GM03348 (cell line): ENCODE data around the gene SNAP29.
"Not testable (repeated sequence)": the region's sequence is repeated elsewhere in the genome, so short reads cannot be mapped to it uniquely, and the experiment has no call there.

Source experiments
- DNase-seq: peaks from one replicate; pipeline ENCODE4 v3.0.0; 2012; ENCODE audit warnings: low spot score

The SNAP29 gene

GRCh38 chr22:20867179-20868024, 8.6 kb downstream of the SNAP29 start:
- DNase-seq: peak; percentile 14

DNA sequence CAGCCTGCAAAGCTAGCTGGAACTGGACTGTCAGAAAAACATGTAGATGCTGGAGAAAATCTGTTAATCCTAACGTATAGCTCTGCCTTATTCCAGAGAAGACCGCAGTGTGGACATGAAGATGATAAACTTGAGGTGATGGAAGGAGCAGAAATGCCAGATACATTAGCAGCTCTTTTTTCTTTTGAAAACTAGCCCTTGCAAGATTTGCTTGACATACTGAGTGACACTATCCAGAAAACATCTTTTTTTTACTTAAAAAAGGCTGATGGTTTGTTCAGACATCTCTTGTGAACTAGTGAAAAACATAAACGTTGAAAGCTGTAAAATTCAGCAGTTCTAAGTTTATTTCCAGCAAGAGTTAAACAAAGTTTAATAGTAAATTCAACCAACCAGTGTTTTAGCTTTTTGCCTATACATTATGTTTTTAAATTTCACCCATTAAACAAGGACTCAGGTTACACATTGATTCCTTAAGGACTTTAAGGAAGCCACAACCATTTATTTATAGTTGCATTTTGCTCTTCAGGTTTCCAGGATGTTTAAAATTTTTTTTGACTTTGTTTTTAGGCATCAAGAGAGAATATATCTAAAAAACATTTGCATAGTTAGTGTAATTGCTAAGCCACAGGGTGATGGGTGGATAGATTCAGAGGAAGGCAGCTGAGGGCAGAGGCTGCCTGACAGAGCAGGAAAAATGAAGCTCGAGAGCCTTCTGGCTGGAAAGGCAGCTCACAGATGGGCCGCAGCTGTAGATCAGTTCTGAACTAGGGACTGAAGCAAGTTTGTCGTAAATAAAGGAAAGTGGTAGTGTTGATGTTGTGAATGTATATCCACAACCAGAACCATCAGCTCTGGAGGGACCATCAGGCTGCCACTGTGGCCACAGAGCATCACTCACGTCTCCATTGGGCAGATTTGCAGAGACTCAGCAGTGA, 9.5 kb downstream of the SNAP29 start:
- DNase-seq: no peak

DNA sequence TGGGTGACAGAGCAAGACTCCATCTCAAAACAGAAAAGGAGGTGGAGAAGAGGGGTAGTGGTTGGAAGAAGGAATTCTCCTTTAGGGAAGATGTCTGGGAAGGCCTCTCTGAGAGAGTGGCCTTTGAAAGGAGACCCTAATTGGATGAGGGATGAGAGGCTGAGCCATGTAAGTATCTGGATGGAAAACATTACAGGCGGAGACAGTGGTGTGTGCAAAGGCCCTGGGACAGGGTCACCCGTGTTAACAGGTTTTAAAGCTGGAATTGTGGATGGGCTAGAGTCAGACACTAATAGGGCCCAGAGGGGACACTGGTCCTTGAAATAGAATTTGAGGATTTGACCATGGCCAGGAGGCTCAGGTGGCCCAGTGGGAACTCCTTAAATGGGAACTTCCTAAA, 10.4 kb downstream of the SNAP29 start:
- no peak for DNase-seq

DNA sequence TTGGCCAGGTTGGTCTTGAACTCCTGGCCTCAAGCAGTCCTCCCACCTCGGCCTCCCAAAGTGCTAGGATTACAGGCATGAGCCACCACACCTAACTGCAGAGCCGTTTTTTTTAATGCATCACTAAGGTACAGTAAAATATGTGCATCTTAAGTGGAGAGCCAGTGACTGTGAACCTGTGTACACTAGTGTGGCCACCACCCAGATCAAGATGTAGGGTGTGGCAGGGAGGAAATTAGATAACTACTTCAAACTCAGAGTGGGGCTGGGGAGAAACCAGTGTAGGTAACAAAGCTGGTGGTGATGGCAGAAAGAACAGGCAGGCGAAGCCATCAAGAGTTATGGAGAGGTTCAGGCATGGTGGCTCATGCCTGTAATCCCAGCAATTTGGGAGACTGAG, 14.4 kb downstream of the SNAP29 start:
- DNase-seq: no peak

DNA sequence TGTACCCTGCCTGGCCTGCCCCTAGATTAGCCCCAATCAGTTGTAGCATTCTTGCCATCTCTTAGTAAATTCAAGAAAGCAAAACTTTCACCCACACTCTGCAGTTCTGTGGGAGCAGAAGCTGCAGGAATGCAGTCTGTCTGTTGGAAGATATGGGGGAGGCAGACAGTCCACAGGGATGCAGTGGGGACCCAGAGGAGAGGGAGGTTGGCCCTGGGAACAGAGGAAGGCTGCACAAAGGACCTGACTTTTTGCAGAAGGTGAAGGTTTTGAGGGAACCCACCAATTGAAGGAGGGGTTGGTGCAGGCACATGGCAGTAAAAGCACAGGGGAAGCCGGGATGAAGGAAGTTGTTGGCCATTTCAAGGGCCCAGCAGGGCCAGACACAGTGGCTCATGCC, 16.5 kb downstream of the SNAP29 start:
- no peak for DNase-seq

DNA sequence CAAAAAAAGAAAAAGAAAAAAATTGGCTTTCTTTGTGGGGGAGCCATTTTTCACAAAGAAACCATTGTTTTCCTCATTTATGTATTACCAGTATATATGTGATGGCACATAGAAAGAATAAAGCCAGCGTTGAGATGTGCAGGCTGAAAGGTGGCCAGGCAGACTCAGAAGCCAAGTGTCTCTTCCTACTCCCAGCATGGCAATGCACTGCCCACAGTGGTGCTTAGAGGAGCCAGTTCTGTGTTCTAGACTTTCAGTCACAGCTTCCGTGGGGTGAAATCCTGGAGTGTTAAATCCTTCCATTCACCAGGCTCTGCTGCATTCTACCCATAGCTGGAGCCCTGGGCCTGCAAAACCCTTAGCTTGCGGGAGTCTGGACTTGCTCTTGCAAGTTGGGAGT, 18.9 kb downstream of the SNAP29 start:
- DNase-seq: no peak

GRCh38 chr22:20881231-20881630, 22.4 kb downstream of the SNAP29 start:
- no peak for DNase-seq

GRCh38 chr22:20881869-20882815, 23.3 kb downstream of the SNAP29 start:
- DNase-seq: no peak

DNA sequence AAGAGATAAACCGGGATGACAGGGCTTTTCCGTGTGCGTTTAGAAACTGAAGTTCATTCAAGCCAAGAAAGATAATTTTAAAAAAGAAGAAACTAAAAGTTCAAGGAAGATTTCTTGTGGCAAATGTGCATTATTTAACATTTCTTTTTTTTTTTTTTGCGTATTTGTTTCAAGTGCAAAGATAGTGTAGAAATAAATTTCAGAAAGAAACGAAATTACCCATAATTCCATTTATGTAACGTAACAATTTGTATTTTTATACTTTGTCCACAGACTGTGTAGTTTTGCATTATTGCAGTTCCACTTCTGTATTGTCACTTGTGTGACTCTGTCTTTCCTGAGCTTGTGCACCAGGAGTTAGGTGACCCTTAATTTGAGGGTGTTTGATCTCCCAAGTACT, 24.0 kb downstream of the SNAP29 start:
- DNase-seq: no peak

- DNase-seq: no peak
Measured at GRCh38 chr22:20884454-20884853, 25.6 kb downstream of the SNAP29 start.

DNA sequence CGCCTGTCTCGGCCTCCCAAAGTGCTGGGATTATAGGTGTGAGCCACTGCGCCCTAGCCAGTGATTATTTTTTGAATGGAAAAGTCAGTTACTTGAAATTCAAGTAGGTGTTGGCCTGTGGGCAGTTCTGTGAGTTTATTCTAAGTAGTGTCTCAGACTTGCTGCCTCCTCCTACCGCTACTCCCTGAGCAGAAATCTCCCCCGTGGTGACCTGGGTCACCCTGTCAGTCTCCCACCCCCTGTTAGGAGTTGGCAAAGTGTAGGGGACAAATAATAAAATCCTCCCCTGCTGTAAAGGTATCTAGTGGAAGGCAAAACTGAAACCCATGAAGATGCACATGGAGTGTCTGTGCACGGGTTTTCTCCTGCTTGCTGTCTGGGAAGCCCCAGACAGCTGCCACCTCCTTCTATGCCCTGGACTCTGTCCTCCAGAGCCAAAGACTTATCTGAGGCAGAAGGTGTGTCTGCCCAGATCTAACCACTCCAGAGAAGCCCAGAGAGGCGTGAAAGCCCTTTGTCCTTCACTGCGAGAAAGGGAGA, 26.3 kb downstream of the SNAP29 start:
- no peak for DNase-seq

DNA sequence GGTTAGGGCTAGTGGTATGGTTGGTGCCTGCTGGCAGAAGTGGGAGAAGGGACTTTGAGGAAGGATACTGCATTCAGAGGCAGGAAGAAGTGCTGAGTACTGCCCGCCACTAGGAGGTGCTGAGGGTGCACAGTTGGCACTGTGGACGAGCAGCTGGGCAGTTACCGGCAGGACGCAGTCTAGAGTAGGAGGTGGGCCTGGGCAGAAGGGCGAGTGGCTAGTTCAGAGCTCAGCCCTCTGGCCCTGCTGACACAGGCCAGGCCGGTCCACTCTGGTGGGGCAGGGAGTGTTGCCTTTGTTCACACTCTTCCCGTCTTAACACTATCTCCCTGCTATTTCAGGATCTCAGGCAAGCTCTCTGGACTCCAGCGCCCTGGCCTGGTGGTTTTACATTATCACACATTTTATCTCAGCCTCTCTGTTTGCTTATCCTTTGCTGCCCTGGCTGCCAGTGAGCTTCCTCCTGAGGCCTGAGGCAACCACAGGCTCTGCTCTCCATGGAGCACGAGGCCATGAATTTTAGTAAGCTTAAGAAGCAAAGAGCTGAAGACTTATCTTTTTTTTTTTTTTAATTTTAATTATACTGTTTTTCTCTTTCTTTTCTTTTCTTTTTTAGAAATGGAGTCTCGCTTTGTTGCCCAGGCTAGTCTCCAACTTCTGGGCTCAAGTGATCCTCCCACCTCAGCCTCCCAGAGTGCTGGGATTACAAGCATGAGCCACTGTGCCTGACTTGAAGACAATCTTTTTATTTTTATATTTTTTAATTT, 26.9 kb downstream of the SNAP29 start:
- peak; percentile 93 for DNase-seq

DNA sequence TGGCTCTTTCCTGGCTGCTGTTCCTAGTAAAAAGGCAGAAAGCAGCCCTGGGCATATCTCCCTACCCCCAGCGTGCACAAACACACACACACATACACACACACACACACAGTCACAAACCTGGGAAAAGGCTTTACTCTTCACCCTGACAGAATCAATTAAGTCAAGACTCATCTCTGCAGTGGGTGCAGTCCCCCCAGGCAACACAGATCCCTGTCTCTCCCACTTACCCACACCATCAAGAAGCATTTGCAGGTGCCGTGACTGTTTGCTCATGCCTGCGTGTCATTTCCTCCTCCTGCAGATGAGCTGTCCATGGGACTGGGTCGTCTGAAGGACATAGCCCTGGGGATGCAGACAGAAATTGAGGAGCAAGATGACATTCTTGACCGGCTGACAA, 28.6 kb downstream of the SNAP29 start:
- DNase-seq: no peak

GRCh38 chr22:20889025-20889704, 30.4 kb downstream of the SNAP29 start:
- DNase-seq: no peak

GRCh38 chr22:20889904-20890540, 31.2 kb downstream of the SNAP29 start:
- no peak for DNase-seq

GRCh38 chr22:20890975-20891374, 32.2 kb downstream of the SNAP29 start:
- DNase-seq: no peak

- not testable (repeated sequence) for DNase-seq
Measured at GRCh38 chr22:20897737-20898136, 38.9 kb downstream of the SNAP29 start.

DNA sequence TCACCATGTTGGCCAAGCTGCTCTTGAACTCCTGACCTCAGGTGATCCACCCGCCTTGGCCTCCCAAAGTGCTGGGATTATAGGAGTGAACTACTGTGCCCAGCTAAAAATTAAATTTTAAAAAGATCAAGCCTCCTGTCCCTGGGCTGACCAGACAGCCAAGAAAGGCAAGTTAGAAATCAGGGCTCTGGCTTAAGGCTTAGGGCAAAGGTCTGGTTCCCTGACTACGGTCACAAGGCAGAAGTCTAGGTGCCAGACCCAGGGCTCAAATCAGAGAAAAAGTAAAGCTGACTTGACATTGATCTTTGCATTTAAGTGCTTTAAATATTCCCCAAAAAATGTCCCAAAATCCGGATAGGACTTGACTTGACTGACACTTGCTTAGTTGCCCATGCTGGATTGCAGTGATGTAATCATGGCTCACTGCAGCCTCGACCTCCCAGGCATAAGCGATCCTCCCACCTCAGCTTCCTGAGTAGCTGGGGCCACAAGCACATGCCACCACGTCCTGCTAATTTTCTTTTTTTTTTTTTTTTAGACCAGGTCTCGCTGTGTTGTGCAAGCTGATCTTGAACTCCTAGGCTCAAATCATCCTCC, 41.1 kb downstream of the SNAP29 start:
- no peak for DNase-seq
